T-helper 1 cell treated with Interleukin-12 subunit alpha and Interleukin-12 subunit beta and Interleukin-4 antibody, amounts not matched to agents 30 μg/mL and 1 μg/mL, for 36 hours (primary cell): ENCODE data around the gene MAP3K8.
"Not testable (repeated sequence)": the region's sequence is repeated elsewhere in the genome, so short reads cannot be mapped to it uniquely, and the experiment has no call there.

Experiments used
- H3K27ac Mint-ChIP-seq: one replicate; pipeline ENCODE4 v1.8.0; 2021; ENCODE audit warnings: mild to moderate bottlenecking, mixed read lengths
- H3K27me3 Mint-ChIP-seq: one replicate; pipeline ENCODE4 v1.8.0; 2021; ENCODE audit warnings: low read depth, mixed read lengths
- H3K36me3 Mint-ChIP-seq: one replicate; pipeline ENCODE4 v1.8.0; 2021; ENCODE audit warnings: low read depth, mixed read lengths
- H3K4me1 Mint-ChIP-seq: one replicate; pipeline ENCODE4 v1.8.0; 2021; ENCODE audit warnings: low read depth, mixed read lengths
- H3K4me3 Mint-ChIP-seq: one replicate; pipeline ENCODE4 v1.8.0; 2021; ENCODE audit warnings: mild to moderate bottlenecking, moderate library complexity, mixed read lengths
- H3K9me3 Mint-ChIP-seq: one replicate; pipeline ENCODE4 v1.8.0; 2021; ENCODE audit warnings: mixed read lengths

The MAP3K8 gene

GRCh38 chr10:30412901-30413300 is 21.1 kb upstream of the MAP3K8 start:
- no peaks in the 10 kb centered on the region for H3K36me3 Mint-ChIP-seq
- H3K9me3 Mint-ChIP-seq: no peaks in the 10 kb centered on the region
- no peaks in the 10 kb centered on the region for H3K27me3 Mint-ChIP-seq
- H3K4me1 Mint-ChIP-seq: peaks cover 27% of the 10 kb centered on the region
- H3K4me3 Mint-ChIP-seq: no peak overlapping the region
- H3K27ac Mint-ChIP-seq: no peak overlapping the region

- H3K4me3 Mint-ChIP-seq: no peak overlapping the region
- no peaks in the 10 kb centered on the region for H3K9me3 Mint-ChIP-seq
- H3K27me3 Mint-ChIP-seq: no peaks in the 10 kb centered on the region
- H3K27ac Mint-ChIP-seq: no peak overlapping the region
- H3K36me3 Mint-ChIP-seq: no peaks in the 10 kb centered on the region
- H3K4me1 Mint-ChIP-seq: peaks cover 36% of the 10 kb centered on the region
These were observed 19.9 kb upstream of the MAP3K8 start for GRCh38 chr10:30413996-30414576.

GRCh38 chr10:30415593-30415992 is 18.4 kb upstream of the MAP3K8 start:
- H3K27me3 Mint-ChIP-seq: no peaks in the 10 kb centered on the region
- no peak overlapping the region for H3K4me3 Mint-ChIP-seq
- no peaks in the 10 kb centered on the region for H3K36me3 Mint-ChIP-seq
- H3K4me1 Mint-ChIP-seq: peaks cover 45% of the 10 kb centered on the region
- H3K9me3 Mint-ChIP-seq: no peaks in the 10 kb centered on the region
- no peak overlapping the region for H3K27ac Mint-ChIP-seq

- H3K4me1 Mint-ChIP-seq: peaks cover 42% of the 10 kb centered on the region
- no peaks in the 10 kb centered on the region for H3K9me3 Mint-ChIP-seq
- no peaks in the 10 kb centered on the region for H3K27me3 Mint-ChIP-seq
- H3K36me3 Mint-ChIP-seq: peaks cover 2% of the 10 kb centered on the region
- no peak overlapping the region for H3K4me3 Mint-ChIP-seq
- no peak overlapping the region for H3K27ac Mint-ChIP-seq
These were observed 16.7 kb upstream of the MAP3K8 start for GRCh38 chr10:30417301-30417700.

- H3K36me3 Mint-ChIP-seq: peaks cover 2% of the 10 kb centered on the region
- H3K27me3 Mint-ChIP-seq: no peaks in the 10 kb centered on the region
- H3K4me3 Mint-ChIP-seq: no peak overlapping the region
- H3K9me3 Mint-ChIP-seq: no peaks in the 10 kb centered on the region
- H3K27ac Mint-ChIP-seq: no peak overlapping the region
- H3K4me1 Mint-ChIP-seq: peaks cover 50% of the 10 kb centered on the region
These were observed 13.7 kb upstream of the MAP3K8 start for GRCh38 chr10:30420266-30420665.

- H3K4me1 Mint-ChIP-seq: peaks cover 49% of the 10 kb centered on the region
- H3K9me3 Mint-ChIP-seq: no peaks in the 10 kb centered on the region
- peaks cover 2% of the 10 kb centered on the region for H3K36me3 Mint-ChIP-seq
- no peaks in the 10 kb centered on the region for H3K27me3 Mint-ChIP-seq
- no peak overlapping the region for H3K4me3 Mint-ChIP-seq
- no peak overlapping the region for H3K27ac Mint-ChIP-seq
These were observed 13.2 kb upstream of the MAP3K8 start for GRCh38 chr10:30420766-30421165.

GRCh38 chr10:30422151-30422695 is 11.8 kb upstream of the MAP3K8 start:
- Mint-ChIP-seq H3K27me3 (no peaks in the 10 kb centered on the region), H3K27ac (no peak overlapping the region), H3K4me3 (no peak overlapping the region), H3K36me3 (peaks cover 2% of the 10 kb centered on the region), H3K9me3 (no peaks in the 10 kb centered on the region), H3K4me1 (peaks cover 50% of the 10 kb centered on the region)

- Mint-ChIP-seq H3K27ac (no peak overlapping the region), H3K4me1 (peaks cover 51% of the 10 kb centered on the region), H3K36me3 (peaks cover 2% of the 10 kb centered on the region), H3K9me3 (no peaks in the 10 kb centered on the region), H3K4me3 (no peak overlapping the region), H3K27me3 (no peaks in the 10 kb centered on the region)
These were observed 10.9 kb upstream of the MAP3K8 start for GRCh38 chr10:30422981-30423654.

GRCh38 chr10:30423655-30424275 is 10.2 kb upstream of the MAP3K8 start:
- not testable (repeated sequence) for H3K36me3 Mint-ChIP-seq, H3K27ac Mint-ChIP-seq, H3K9me3 Mint-ChIP-seq, H3K4me3 Mint-ChIP-seq, H3K27me3 Mint-ChIP-seq
- peaks cover 51% of the 10 kb centered on the region for H3K4me1 Mint-ChIP-seq

GRCh38 chr10:30425336-30426075 is 8.5 kb upstream of the MAP3K8 start:
- Mint-ChIP-seq H3K4me3 (no peak overlapping the region), H3K36me3 (peaks cover 6% of the 10 kb centered on the region), H3K9me3 (no peaks in the 10 kb centered on the region), H3K4me1 (peaks cover 41% of the 10 kb centered on the region), H3K27ac (no peak overlapping the region), H3K27me3 (no peaks in the 10 kb centered on the region)

GRCh38 chr10:30430544-30431298 is 3.3 kb upstream of the MAP3K8 start:
- Mint-ChIP-seq H3K27ac (peak overlapping the region; percentile 81), H3K9me3 (no peaks in the 10 kb centered on the region), H3K4me3 (peak overlapping the region; percentile 59), H3K36me3 (peaks cover 12% of the 10 kb centered on the region), H3K4me1 (peaks cover 51% of the 10 kb centered on the region), H3K27me3 (no peaks in the 10 kb centered on the region)

- Mint-ChIP-seq H3K36me3 (peaks cover 15% of the 10 kb centered on the region), H3K9me3 (no peaks in the 10 kb centered on the region), H3K27me3 (no peaks in the 10 kb centered on the region), H3K4me3 (peak overlapping the region; percentile 59), H3K4me1 (peaks cover 52% of the 10 kb centered on the region), H3K27ac (peak overlapping the region; percentile 81)
These were observed 2.5 kb upstream of the MAP3K8 start for GRCh38 chr10:30431435-30431911.

- H3K4me3 Mint-ChIP-seq: peak overlapping the region; percentile 88
- H3K9me3 Mint-ChIP-seq: no peaks in the 10 kb centered on the region
- peaks cover 53% of the 10 kb centered on the region for H3K4me1 Mint-ChIP-seq
These were observed 1.2 kb upstream of the MAP3K8 start for GRCh38 chr10:30432622-30433305.

More at GRCh38 chr10:30432622-30433305, 1.2 kb upstream of the MAP3K8 start:
- H3K27ac Mint-ChIP-seq: peak overlapping the region; percentile 94
- H3K27me3 Mint-ChIP-seq: no peaks in the 10 kb centered on the region
- peaks cover 28% of the 10 kb centered on the region for H3K36me3 Mint-ChIP-seq
